Astrocyte (in vitro differentiated cells and primary cell): Measurements from ENCODE around the gene CYTIP. TPM values are rescaled to one million over a fixed set of nuclear protein-coding genes. Genes with fewer than 3 reads are reported as not detected.

ENCODE experiments used
- DNase-seq: peaks from one replicate; pipeline ENCODE4 v3.0.0-alpha.2; 2010; ENCODE audit warnings: low read depth
- FAIRE-seq: peaks from 2 replicates; lab custom pipeline; 2011; peaks lifted over from hg19 to GRCh38; lab: Jason Lieb, UNC
- H2AFZ ChIP-seq: 2 replicates; pipeline ENCODE4 v1.6.0; 2012; ENCODE audit warnings: low read depth, low read length, inconsistent platforms
- H3K27ac ChIP-seq: 2 replicates; pipeline ENCODE4 v1.5.1; 2011; ENCODE audit warnings: low read depth, low read length, inconsistent platforms
- H3K27me3 ChIP-seq: 2 replicates; pipeline ENCODE4 v1.6.0; 2011; ENCODE audit warnings: low read length, inconsistent platforms; ENCODE audit not compliant: insufficient read depth
- H3K36me3 ChIP-seq: 2 replicates; pipeline ENCODE4 v1.5.1; 2011; ENCODE audit warnings: low read length, inconsistent platforms; ENCODE audit not compliant: insufficient read depth
- H3K4me1 ChIP-seq: 2 replicates; pipeline ENCODE4 v1.5.1; 2011; ENCODE audit warnings: low read length, inconsistent platforms; ENCODE audit not compliant: insufficient read depth
- H3K4me2 ChIP-seq: 2 replicates; pipeline ENCODE4 v1.6.0; 2012; ENCODE audit warnings: low read length, inconsistent platforms
- H3K4me3 ChIP-seq: 2 replicates; pipeline ENCODE4 v1.5.1; 2011; ENCODE audit warnings: low read depth, mild to moderate bottlenecking, low read length, inconsistent platforms; ENCODE audit not compliant: insufficient read depth
- H3K79me2 ChIP-seq: 2 replicates; pipeline ENCODE4 v1.6.0; 2012; ENCODE audit warnings: mild to moderate bottlenecking, low read length, inconsistent platforms; ENCODE audit not compliant: insufficient read depth
- H3K9ac ChIP-seq: 2 replicates; pipeline ENCODE4 v1.6.0; 2012; ENCODE audit warnings: mild to moderate bottlenecking, low read length, inconsistent platforms
- H3K9me3 ChIP-seq: 2 replicates; pipeline ENCODE4 v1.5.1; 2012; ENCODE audit warnings: low read depth, mild to moderate bottlenecking, low read length, inconsistent platforms; ENCODE audit not compliant: insufficient read depth
- H4K20me1 ChIP-seq: 2 replicates; pipeline ENCODE4 v1.6.0; 2012; ENCODE audit warnings: low read length, inconsistent platforms; ENCODE audit not compliant: insufficient read depth
- H3K27ac Mint-ChIP-seq: one replicate; pipeline ENCODE4 v1.8.0; 2021; ENCODE audit warnings: mild to moderate bottlenecking, mixed read lengths; ENCODE audit not compliant: unreplicated experiment
- H3K27me3 Mint-ChIP-seq: one replicate; pipeline ENCODE4 v1.8.0; 2021; ENCODE audit warnings: low read depth, mixed read lengths; ENCODE audit not compliant: unreplicated experiment
- H3K36me3 Mint-ChIP-seq: one replicate; pipeline ENCODE4 v1.8.0; 2021; ENCODE audit warnings: low read depth, mixed read lengths; ENCODE audit not compliant: unreplicated experiment
- H3K4me1 Mint-ChIP-seq: one replicate; pipeline ENCODE4 v1.8.0; 2021; ENCODE audit warnings: low read depth, mixed read lengths; ENCODE audit not compliant: unreplicated experiment
- H3K4me3 Mint-ChIP-seq: one replicate; pipeline ENCODE4 v1.8.0; 2021; ENCODE audit warnings: mild to moderate bottlenecking, moderate library complexity, mixed read lengths; ENCODE audit not compliant: unreplicated experiment
- H3K9me3 Mint-ChIP-seq: one replicate; pipeline ENCODE4 v1.8.0; 2021; ENCODE audit warnings: mild to moderate bottlenecking, mixed read lengths; ENCODE audit not compliant: unreplicated experiment
- EZH2 ChIP-seq: IDR thresholded peaks from 2 replicates; pipeline ENCODE4 v1.6.1; 2012; ENCODE audit warnings: mild to moderate bottlenecking, low read length, inconsistent platforms; ENCODE audit not compliant: insufficient read depth
- total RNA-seq: library from RNA; stranded (reverse); gene quantifications from 2 replicates; pipeline ENCODE4 v1.2.1, GENCODE V29; 2021
- TF ChIP-seq, protein P1 (sequence below): IDR thresholded peaks from 2 replicates; pipeline ENCODE4 v1.5.1; 2011; ENCODE audit warnings: low read depth, mild to moderate bottlenecking, inconsistent platforms, low read length, moderate library complexity; ENCODE audit not compliant: insufficient read depth

The CYTIP gene
- total RNA-seq, 1 donor from 2014 or later = 0.16 TPM

DNA sequence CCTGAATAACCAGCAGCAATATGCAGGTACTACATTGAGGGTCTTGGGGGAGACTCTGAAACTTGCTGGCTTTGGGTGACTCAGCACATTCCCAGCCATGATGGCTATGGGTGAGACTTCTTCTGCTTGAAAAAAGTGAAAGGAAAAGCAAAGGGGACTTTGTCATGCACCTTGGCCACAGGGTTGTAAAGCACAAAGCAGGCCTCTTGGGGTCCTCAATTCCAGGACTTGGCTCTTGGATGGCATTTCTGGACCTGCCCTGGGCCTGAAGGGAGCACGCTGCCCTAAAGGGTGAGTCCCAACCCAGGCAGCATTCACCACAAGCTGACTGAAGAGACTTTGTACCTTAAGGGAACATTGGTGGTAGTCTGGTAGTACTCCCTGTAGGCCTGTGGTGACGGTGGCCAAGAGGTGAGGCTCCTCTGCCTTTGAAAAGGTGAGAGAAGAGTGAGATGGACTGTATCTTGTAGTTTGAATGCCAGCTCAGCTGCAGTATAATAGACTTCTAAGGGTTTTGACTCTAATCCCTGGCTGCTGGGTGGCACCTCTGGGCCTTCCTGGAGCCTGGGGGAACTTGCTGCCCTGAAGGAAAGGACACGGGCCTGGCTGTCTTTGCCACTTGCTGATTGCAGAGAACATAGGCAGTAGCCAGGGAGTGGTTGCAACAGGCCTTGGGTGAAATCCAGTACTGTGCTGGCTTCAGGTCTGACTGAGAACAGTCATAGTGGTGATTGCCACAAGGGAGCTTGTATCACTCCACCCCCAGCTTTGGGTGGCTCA is 36.5 kb upstream of the CYTIP start:
- no peaks in the 10 kb centered on the region for H3K27me3 Mint-ChIP-seq
- H3K4me3 ChIP-seq = no peak overlapping the region
- peaks cover 2% of the 10 kb centered on the region for H3K9me3 Mint-ChIP-seq
- H3K36me3 Mint-ChIP-seq = no peaks in the 10 kb centered on the region
- H3K4me2 ChIP-seq = no peak overlapping the region
- H3K27ac Mint-ChIP-seq = no peak overlapping the region
- H4K20me1 ChIP-seq = no peaks in the 10 kb centered on the region
- H3K27me3 ChIP-seq = no peaks in the 10 kb centered on the region
- no peak for TF ChIP-seq EZH2
- TF ChIP-seq, protein P1, sequence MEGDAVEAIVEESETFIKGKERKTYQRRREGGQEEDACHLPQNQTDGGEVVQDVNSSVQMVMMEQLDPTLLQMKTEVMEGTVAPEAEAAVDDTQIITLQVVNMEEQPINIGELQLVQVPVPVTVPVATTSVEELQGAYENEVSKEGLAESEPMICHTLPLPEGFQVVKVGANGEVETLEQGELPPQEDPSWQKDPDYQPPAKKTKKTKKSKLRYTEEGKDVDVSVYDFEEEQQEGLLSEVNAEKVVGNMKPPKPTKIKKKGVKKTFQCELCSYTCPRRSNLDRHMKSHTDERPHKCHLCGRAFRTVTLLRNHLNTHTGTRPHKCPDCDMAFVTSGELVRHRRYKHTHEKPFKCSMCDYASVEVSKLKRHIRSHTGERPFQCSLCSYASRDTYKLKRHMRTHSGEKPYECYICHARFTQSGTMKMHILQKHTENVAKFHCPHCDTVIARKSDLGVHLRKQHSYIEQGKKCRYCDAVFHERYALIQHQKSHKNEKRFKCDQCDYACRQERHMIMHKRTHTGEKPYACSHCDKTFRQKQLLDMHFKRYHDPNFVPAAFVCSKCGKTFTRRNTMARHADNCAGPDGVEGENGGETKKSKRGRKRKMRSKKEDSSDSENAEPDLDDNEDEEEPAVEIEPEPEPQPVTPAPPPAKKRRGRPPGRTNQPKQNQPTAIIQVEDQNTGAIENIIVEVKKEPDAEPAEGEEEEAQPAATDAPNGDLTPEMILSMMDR = no peak
- H3K27ac ChIP-seq = no peak overlapping the region
- H3K4me3 Mint-ChIP-seq = no peak overlapping the region
- no peak for FAIRE-seq
- peaks cover 5% of the 10 kb centered on the region for H3K4me1 ChIP-seq
- H3K9ac ChIP-seq = no peak overlapping the region
- no peaks in the 10 kb centered on the region for H3K36me3 ChIP-seq
- no peaks in the 10 kb centered on the region for H3K9me3 ChIP-seq
- no peak for DNase-seq
- H3K79me2 ChIP-seq = no peaks in the 10 kb centered on the region
- H3K4me1 Mint-ChIP-seq = no peaks in the 10 kb centered on the region
- no peak overlapping the region for H2AFZ ChIP-seq

DNA sequence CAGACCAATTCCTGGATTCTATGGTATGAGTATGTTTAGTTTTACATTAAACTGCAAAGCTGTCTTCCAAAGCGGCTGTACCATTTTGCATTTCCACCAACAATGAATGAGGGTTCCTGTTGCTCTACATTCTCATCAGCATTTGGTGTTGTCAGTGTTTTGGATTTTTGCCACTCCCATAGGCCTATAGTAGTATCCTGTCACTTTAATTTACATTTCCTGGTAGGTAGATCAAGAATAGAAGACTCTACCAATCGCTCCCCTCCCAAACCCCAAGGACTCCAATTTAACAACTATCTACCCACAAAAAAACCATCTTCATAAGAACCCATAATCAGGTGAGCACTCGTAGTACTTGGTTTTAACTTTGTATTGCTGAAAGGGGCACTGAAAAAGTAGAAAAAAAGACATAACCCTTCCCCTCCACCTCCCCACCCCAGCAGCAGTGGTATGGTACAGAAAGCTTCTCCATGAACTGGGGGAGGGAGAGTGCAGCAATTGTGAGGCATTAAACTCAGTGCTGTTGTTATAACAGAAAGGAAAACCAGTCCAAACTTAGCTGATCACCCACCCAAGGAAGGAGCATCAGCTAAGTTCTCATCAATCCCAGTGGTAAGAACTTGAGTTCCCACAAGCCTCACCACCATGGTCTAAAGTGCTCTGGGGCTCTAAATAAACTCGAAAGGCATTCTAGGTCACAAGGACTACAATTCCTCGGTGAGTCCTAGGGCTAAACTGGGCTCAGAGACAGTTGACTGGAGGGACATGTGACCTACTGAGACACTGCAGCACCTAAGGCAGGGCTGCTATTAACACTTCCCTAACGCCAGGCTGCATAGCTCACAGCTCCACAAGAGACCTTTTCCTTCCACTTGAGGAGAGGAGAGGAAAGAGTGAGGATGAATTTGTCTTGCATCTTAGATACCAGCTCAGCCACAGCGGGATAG is 35.5 kb upstream of the CYTIP start:
- Histone ChIP-seq H3K9me3 (no peaks in the 10 kb centered on the region), H3K9ac (no peak overlapping the region), H3K36me3 (no peaks in the 10 kb centered on the region), H3K27me3 (no peaks in the 10 kb centered on the region), H4K20me1 (no peaks in the 10 kb centered on the region), H2AFZ (no peak overlapping the region), H3K27ac (no peak overlapping the region), H3K79me2 (no peaks in the 10 kb centered on the region), H3K4me2 (no peak overlapping the region), H3K4me3 (no peak overlapping the region), H3K4me1 (peaks cover 5% of the 10 kb centered on the region)
- H3K4me3 Mint-ChIP-seq = no peak overlapping the region
- H3K36me3 Mint-ChIP-seq = no peaks in the 10 kb centered on the region
- H3K27me3 Mint-ChIP-seq = no peaks in the 10 kb centered on the region
- H3K9me3 Mint-ChIP-seq = peaks cover 2% of the 10 kb centered on the region
- DNase-seq (no peak), FAIRE-seq (no peak)
- no peak for TF ChIP-seq EZH2
- TF ChIP-seq, protein P1 = no peak
- no peaks in the 10 kb centered on the region for H3K4me1 Mint-ChIP-seq
- no peak overlapping the region for H3K27ac Mint-ChIP-seq
